Neuron (in vitro differentiated cells): ENCODE data around the gene PLCH1.

ENCODE experiments used
- H2AFZ ChIP-seq: one replicate; pipeline ENCODE4 v1.6.1; 2013; ENCODE audit warnings: low read depth, mild to moderate bottlenecking, inconsistent platforms, low read length, moderate library complexity
- H3K27me3 ChIP-seq: one replicate; pipeline ENCODE4 v1.6.1; 2013; ENCODE audit warnings: low read length; ENCODE audit not compliant: insufficient read depth
- H3K36me3 ChIP-seq: one replicate; pipeline ENCODE4 v1.6.1; 2013; ENCODE audit warnings: low read length; ENCODE audit not compliant: insufficient read depth
- H3K4me1 ChIP-seq: one replicate; pipeline ENCODE4 v1.6.1; 2013; ENCODE audit warnings: low read length; ENCODE audit not compliant: insufficient read depth
- H3K4me3 ChIP-seq: 2 replicates; pipeline ENCODE4 v1.5.1; 2013; ENCODE audit warnings: mild to moderate bottlenecking, low read length, moderate library complexity
- H3K9me3 ChIP-seq: one replicate; pipeline ENCODE4 v1.6.1; 2013; ENCODE audit warnings: low read length

Gene PLCH1

DNA sequence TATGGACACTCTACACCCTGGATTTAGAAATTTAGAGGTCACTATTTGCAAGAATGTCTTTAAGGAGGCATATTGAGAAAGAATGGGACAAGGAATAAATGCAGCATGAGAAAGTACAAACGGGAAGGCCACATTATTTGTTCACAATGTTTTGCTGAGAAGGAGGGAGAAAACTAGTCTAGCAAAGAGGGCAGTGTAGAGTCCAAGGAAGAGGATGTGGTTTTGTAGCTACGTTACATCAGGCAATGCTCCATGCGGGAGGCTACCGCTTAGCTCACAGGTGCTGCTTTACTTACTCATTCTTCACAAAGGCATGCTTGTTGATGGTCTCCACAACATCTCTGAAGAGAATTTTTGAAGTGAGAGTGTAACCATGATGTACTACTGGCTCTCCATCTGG lies 191.1 kb downstream of the PLCH1 start:
- Histone ChIP-seq H3K9me3 (no peaks in the 10 kb centered on the region), H2AFZ (no peak overlapping the region), H3K4me1 (no peaks in the 10 kb centered on the region), H3K27me3 (no peaks in the 10 kb centered on the region), H3K4me3 (no peak overlapping the region), H3K36me3 (peaks cover 55% of the 10 kb centered on the region)

DNA sequence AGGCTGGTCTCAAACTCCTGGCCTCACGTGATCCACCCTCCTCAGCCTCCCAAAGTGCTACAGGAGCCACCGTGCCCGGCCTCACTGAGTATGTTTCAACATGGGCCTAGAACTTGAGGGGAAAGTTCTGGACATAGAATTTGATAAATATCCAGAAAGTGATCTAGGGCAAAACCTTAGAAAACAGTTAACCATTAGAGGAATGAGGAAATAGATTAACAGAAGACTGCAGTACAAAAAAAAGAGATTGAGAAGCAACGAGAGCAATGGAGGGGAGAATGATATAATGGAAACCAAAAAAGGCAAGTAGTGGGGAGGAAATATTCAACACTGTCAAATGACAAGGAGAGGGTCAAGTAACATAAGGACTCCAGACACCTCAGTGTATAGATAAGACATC lies 191.5 kb downstream of the PLCH1 start:
- Histone ChIP-seq H2AFZ (no peak overlapping the region), H3K4me1 (no peaks in the 10 kb centered on the region), H3K27me3 (no peaks in the 10 kb centered on the region), H3K9me3 (no peaks in the 10 kb centered on the region), H3K36me3 (peaks cover 55% of the 10 kb centered on the region), H3K4me3 (no peak overlapping the region)

DNA sequence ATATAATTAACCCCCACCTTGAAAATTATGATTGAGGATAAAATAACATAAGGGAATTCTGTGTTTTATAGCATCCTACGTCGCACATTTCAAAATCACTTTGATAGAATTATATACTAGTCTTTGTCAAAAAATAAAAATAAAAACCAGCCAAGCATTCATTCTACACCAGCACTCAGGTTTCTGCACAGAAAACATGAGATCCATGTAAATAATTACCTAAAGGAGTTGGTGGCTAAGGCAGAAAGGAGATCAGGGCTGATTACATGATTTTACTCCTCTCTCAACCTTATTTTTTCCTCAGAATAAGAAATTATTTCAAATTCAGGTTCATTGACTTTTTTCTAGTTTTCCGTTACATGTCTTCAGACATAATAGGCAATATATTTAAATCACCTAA lies 194.5 kb downstream of the PLCH1 start:
- Histone ChIP-seq H3K9me3 (peaks cover 3% of the 10 kb centered on the region), H2AFZ (no peak overlapping the region), H3K4me3 (no peak overlapping the region), H3K36me3 (peaks cover 53% of the 10 kb centered on the region), H3K4me1 (no peaks in the 10 kb centered on the region), H3K27me3 (no peaks in the 10 kb centered on the region)

DNA sequence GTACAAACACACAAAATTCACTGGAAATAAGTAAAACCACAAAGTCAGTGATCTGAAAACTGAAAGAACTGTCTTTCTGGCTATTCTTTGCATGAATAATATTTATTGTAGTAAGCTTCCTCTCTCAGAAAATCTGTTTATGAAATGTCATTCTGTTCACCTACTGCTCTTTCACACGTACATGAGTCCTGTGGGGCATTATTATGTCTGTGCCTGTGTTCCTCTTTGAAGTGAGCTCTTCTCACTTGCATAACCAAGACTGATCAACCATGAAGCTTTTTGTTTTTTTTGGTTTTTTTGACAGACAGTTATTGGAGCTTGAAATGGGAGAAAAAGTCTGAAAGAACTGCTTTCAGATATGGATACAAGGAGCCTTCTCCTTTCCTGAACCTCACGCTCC lies 195.8 kb downstream of the PLCH1 start:
- H3K4me3 ChIP-seq: no peak overlapping the region
- H3K27me3 ChIP-seq: no peaks in the 10 kb centered on the region
- no peaks in the 10 kb centered on the region for H3K4me1 ChIP-seq
- peaks cover 42% of the 10 kb centered on the region for H3K36me3 ChIP-seq
- no peak overlapping the region for H2AFZ ChIP-seq
- H3K9me3 ChIP-seq: peaks cover 3% of the 10 kb centered on the region

DNA sequence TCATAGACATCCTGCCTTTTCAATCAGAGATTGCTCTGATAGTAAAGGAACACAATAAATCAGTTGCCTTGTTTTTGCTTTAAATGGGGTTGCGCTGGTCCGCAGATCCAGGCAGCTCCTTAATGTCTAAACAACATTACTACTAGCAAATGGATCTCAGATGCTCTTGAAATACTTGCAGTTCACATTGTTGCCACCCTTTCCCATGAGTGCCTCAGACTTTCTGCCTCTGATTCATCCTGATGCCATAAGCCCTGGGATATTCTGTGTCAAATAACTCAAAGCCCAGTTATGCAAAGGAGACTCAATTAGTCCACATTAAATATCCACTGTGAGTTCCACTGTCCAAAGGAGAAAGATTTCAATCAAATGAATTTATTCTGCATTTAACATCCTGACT lies 196.7 kb downstream of the PLCH1 start:
- H3K4me1 ChIP-seq: no peaks in the 10 kb centered on the region
- no peak overlapping the region for H2AFZ ChIP-seq
- H3K9me3 ChIP-seq: peaks cover 3% of the 10 kb centered on the region
- no peak overlapping the region for H3K4me3 ChIP-seq
- H3K36me3 ChIP-seq: peaks cover 34% of the 10 kb centered on the region
- no peaks in the 10 kb centered on the region for H3K27me3 ChIP-seq

DNA sequence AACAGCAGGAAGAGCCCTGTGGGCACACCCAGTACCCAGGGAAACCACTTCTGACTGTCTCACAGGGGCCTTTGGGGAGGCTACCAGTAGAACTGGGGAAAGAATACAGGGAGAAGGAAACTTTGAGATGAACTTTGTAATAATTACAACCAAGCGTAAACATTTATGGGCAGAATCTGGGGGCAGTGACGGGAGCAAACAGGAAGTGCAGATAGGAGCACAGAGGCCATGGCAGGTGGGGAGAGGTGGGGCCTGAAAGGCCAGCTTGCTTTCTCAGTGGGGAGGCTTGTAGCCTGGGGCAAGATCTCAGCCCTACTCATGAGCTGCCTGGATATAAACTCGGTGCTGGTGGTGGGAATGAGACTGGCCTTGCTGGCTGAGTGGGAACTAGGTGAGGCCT lies 209.8 kb downstream of the PLCH1 start:
- no peaks in the 10 kb centered on the region for H3K27me3 ChIP-seq
- H2AFZ ChIP-seq: no peak overlapping the region
- peaks cover 26% of the 10 kb centered on the region for H3K36me3 ChIP-seq
- H3K4me3 ChIP-seq: no peak overlapping the region
- no peaks in the 10 kb centered on the region for H3K4me1 ChIP-seq
- H3K9me3 ChIP-seq: peaks cover 27% of the 10 kb centered on the region

- no peak overlapping the region for H3K4me3 ChIP-seq
- peaks cover 29% of the 10 kb centered on the region for H3K36me3 ChIP-seq
Measured at GRCh38 chr3:155528579-155528978, 216.3 kb downstream of the PLCH1 start.

GRCh38 chr3:155525324-155525833 lies 219.5 kb downstream of the PLCH1 start:
- Histone ChIP-seq H3K4me1 (peaks cover 3% of the 10 kb centered on the region), H2AFZ (no peak overlapping the region), H3K4me3 (no peak overlapping the region), H3K9me3 (peaks cover 2% of the 10 kb centered on the region), H3K27me3 (no peaks in the 10 kb centered on the region), H3K36me3 (peaks cover 25% of the 10 kb centered on the region)

More at GRCh38 chr3:155528579-155528978, 216.3 kb downstream of the PLCH1 start:
- Histone ChIP-seq H2AFZ (no peak overlapping the region), H3K9me3 (peaks cover 12% of the 10 kb centered on the region), H3K4me1 (no peaks in the 10 kb centered on the region), H3K27me3 (no peaks in the 10 kb centered on the region)

- H2AFZ ChIP-seq: no peak overlapping the region
- H3K4me1 ChIP-seq: peaks cover 21% of the 10 kb centered on the region
- no peak overlapping the region for H3K4me3 ChIP-seq
- H3K36me3 ChIP-seq: peaks cover 21% of the 10 kb centered on the region
- no peaks in the 10 kb centered on the region for H3K27me3 ChIP-seq
- H3K9me3 ChIP-seq: peaks cover 8% of the 10 kb centered on the region
Measured at GRCh38 chr3:155520463-155520862, 224.4 kb downstream of the PLCH1 start.

GRCh38 chr3:155519078-155519477 lies 225.8 kb downstream of the PLCH1 start:
- peaks cover 9% of the 10 kb centered on the region for H3K9me3 ChIP-seq
- H3K27me3 ChIP-seq: no peaks in the 10 kb centered on the region
- H3K36me3 ChIP-seq: peaks cover 27% of the 10 kb centered on the region
- H2AFZ ChIP-seq: no peak overlapping the region
- H3K4me1 ChIP-seq: peaks cover 21% of the 10 kb centered on the region
- H3K4me3 ChIP-seq: no peak overlapping the region

DNA sequence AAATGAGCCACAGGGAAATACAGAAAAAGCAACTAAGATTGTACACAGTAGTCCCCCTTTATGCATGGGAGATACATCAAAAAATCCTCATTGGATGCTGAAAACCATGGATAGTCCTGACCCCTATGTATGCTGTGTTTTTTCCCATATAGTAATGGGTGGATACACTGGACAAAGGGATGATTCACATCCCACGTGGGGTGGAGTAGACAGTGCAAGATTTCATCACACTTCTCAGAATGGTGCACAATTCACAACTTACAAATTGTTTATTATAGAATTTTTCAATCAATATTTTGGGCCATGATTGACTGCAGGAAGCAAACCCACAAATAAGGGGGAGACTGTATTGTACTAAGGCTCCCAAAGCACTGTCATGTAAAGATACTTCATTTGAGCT lies 227.0 kb downstream of the PLCH1 start:
- H2AFZ ChIP-seq: no peak overlapping the region
- no peak overlapping the region for H3K4me3 ChIP-seq
- H3K36me3 ChIP-seq: peaks cover 29% of the 10 kb centered on the region
- no peaks in the 10 kb centered on the region for H3K27me3 ChIP-seq
- H3K9me3 ChIP-seq: peaks cover 9% of the 10 kb centered on the region
- peaks cover 21% of the 10 kb centered on the region for H3K4me1 ChIP-seq

GRCh38 chr3:155516439-155516838 lies 228.4 kb downstream of the PLCH1 start:
- Histone ChIP-seq H3K9me3 (peaks cover 14% of the 10 kb centered on the region), H2AFZ (no peak overlapping the region), H3K36me3 (peaks cover 37% of the 10 kb centered on the region), H3K4me3 (no peak overlapping the region), H3K4me1 (peaks cover 21% of the 10 kb centered on the region), H3K27me3 (no peaks in the 10 kb centered on the region)

DNA sequence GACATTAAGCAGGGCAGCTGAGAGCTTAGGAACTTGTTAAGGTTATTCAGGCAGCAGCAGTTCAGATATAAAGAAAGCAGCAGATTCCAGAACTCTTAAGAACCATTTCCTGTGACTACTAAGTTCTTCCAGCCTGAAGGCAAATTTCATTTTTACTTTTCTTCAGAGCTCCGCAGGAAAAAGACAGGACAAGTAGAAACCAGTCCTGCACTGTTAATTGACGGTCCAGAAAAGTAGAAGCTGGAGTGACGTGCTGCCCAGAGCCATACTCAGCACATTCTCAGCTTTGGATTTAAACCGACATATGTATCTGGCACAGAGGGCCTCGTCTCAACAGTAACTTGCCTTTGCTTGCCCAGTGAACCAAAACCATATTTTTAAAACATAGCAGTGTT lies 232.0 kb downstream of the PLCH1 start:
- Histone ChIP-seq H3K4me1 (peaks cover 2% of the 10 kb centered on the region), H3K9me3 (peaks cover 14% of the 10 kb centered on the region), H3K27me3 (no peaks in the 10 kb centered on the region), H3K36me3 (peaks cover 33% of the 10 kb centered on the region), H3K4me3 (no peak overlapping the region), H2AFZ (no peak overlapping the region)

- Histone ChIP-seq H2AFZ (no peak overlapping the region), H3K9me3 (peaks cover 13% of the 10 kb centered on the region), H3K36me3 (peaks cover 33% of the 10 kb centered on the region), H3K27me3 (no peaks in the 10 kb centered on the region), H3K4me1 (no peaks in the 10 kb centered on the region), H3K4me3 (no peak overlapping the region)
Measured at GRCh38 chr3:155512175-155512866, 232.6 kb downstream of the PLCH1 start.
